GM18861 (cell line): ENCODE measurements around the gene ARHGAP1.
"Not testable (repeated sequence)": the region's sequence is repeated elsewhere in the genome, so short reads cannot be mapped to it uniquely, and the experiment has no call there.

ENCODE experiments used
- ATAC-seq: cut with Tn5 transposase; IDR thresholded peaks from one replicate; pipeline ENCODE4 v1.9.1; 2021; ENCODE audit not compliant: unreplicated experiment

The ARHGAP1 gene

DNA sequence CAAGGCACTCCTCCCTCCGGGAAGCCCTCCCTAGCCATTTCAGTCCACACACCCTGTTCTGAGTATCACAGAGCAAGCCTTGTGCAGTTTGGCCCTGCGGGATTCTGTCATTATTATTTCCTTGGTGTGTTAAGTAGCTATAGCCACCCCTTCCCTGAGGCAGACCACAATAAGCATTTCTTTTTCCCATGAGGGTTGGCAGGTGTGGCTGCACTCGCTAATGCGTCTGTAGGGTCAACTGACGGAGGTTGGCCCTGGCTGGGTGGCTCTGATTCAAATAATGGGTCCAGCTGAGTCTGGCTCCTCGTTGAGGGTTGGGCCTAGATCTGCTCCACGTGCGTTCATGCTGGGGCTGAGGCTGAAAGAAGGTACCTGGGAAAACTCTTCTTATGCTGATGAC, 23.7 kb upstream of the ARHGAP1 start:
- no peak for ATAC-seq

DNA sequence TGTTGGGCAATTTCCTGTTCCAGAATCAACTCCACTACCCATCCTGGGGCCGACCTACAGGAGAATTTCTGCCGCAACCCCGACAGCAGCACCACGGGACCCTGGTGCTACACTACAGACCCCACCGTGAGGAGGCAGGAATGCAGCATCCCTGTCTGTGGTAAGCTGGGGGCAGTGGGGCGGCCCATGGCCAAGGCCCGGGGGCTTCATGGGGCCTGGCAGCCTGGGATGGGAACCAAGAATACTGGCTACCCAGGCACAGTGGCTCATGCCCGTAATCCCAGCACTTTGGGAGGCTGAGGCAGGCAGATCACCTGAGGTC, 22.9 kb upstream of the ARHGAP1 start:
- no peak for ATAC-seq

DNA sequence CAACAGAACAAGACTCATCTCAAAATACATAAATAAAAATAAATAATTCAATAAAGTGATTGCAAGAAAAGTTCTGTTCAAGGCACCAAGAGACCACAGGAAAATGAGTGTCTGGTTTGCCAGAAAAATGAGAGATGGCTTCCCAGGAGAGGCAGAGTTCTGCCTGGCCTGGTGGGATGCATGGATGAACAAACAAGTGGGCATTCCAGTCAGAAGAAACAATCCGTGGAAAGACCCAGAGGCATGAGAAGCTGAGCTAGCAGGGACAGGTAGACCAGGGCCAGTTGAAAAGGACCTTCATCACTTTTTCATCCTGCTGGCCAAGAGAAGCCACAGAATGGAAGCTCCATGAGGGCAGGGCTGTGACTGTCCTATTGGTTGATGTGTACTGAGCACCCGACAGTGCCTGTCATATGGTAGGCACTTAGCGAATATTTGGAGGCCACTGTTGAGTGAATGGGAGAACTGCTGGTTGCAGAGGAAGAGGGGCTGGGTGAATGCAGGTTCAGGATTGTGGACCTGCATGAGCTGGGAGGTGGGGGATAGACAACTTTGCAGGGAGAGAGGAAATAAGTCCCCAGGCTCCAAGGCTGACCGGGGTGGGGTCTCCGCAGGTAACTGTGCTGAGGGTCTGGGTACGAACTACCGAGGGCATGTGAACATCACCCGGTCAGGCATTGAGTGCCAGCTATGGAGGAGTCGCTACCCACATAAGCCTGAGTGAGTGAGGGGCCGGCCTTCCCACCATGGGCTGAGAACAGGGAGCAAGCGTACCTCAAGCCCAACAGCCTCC, 22.3 kb upstream of the ARHGAP1 start:
- no peak for ATAC-seq

DNA sequence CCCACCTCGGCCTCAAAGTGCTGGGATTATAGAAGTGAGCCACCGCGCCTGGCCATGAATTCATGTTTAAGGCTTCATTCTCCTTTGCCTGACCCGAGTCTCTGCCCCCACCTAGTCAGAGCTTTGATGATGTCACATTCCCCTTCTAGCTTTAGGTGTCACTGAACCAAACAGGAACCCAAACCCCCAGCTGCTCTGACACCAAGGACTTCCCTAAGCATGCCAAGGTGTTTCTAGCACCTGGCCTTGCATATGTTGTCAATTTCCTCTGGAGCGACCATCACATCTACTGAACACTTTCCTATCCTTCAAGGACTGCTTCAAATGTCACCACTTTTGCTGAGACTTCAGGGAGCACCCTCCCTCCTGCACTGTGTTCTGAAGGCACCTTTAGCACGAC, 20.9 kb upstream of the ARHGAP1 start:
- no peak for ATAC-seq

DNA sequence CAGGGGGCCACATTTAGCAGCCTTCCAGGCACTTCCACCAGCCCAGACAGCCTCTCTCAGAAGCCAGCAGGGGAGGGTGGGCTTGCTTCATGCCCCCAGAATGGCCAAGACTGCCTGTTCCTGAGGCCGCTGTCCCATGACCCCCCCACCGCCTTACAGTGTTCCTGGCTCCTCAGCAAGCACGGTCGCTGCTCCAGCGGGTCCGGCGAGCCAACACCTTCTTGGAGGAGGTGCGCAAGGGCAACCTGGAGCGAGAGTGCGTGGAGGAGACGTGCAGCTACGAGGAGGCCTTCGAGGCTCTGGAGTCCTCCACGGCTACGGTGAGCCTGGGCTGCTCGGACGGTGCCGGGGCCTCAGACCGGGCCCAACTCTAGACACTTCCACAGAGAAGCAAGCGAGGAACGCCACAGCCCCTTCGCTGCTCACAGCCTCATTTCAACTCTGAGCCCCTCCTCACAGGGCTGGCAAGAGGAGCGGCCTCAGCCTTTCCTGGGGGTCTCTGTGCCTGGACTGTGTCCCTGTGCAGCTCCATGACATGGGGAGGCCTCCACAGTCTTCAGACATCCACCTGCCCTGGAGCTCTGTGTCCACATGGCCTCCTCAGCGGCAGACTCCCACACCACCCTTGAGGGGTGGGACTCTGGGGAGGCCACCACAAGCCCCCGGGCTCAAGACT, 19.3 kb upstream of the ARHGAP1 start:
- ATAC-seq = no peak

DNA sequence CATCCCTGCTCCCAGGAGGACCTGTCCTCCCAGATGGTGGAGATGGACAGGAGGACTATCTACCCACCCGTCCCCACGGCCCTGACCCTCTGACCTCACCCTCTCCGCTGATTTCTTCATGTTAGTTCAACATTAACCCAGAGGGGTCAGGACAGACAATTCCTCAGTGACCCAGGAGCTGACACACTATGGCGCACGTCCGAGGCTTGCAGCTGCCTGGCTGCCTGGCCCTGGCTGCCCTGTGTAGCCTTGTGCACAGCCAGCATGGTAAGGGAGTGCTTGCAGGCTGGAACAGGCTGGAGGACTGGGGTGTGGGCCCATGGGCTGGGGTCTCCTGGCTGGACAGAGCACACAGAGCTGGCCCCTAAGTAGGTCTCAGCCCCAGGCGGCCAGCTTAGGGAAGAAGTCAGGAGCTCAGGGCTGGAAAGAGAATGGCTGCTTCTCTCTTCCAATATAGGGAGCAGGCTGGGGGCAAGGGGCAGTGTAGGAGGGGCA, 18.7 kb upstream of the ARHGAP1 start, which contains the start of gene F2:
TSS of gene F2 (plus strand) at position 166 of the 495 bp plus-strand sequence. CDS start at position 189, 23 bp downstream.
- ATAC-seq = no peak

DNA sequence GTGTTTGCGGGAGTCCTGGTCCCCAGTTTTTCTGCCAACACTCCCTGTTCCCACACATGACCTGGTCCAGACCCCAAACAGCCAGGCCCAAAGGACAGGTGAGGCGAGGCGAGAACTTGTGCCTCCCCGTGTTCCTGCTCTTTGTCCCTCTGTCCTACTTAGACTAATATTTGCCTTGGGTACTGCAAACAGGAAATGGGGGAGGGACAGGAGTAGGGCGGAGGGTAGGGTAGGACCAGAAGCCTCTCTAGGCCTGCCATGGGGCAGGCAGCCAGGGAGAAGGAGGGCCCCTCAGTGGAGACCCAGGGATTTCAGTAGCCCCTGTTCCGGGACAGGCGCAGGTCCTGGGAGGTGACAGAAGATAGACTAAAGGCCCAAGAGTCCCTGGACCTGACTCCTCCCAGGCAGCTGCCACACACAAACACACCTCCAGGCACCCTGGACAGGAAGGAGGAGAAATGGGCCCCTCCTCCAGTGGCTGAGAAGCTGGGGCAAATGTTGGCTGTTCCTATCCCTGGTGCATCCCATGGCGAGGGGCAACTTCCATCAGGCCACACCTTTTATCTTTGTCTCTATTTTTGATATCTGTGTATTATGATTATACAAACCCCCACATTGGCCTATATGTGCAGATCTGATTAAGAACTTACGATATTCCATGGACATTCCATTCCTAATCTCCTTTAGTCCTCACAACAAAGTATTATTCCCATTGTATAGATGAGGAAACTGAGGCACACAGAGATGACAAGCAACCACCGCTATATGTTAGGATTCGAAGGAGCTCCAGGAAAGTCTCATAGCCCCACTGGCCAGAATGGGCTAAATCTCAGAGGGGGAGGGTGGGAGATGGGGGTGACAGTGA, 18.0 kb upstream of the ARHGAP1 start:
- no peak for ATAC-seq

DNA sequence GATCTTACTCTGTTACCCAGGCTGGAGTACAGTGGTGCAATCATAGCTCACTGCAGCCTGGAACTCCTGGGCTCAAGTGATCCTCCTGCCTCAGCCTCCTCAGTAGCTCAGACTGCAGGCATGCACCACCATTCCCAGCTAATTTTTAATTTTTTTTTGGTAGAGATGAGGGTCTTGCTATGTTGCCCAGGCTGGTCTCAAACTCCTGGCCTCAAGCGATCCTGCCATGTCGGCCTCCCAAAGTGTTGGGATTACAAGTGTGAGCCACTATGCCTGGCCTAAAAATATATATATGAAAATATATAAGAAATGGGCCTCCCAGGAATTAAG, 17.4 kb upstream of the ARHGAP1 start:
- not testable (repeated sequence) for ATAC-seq

DNA sequence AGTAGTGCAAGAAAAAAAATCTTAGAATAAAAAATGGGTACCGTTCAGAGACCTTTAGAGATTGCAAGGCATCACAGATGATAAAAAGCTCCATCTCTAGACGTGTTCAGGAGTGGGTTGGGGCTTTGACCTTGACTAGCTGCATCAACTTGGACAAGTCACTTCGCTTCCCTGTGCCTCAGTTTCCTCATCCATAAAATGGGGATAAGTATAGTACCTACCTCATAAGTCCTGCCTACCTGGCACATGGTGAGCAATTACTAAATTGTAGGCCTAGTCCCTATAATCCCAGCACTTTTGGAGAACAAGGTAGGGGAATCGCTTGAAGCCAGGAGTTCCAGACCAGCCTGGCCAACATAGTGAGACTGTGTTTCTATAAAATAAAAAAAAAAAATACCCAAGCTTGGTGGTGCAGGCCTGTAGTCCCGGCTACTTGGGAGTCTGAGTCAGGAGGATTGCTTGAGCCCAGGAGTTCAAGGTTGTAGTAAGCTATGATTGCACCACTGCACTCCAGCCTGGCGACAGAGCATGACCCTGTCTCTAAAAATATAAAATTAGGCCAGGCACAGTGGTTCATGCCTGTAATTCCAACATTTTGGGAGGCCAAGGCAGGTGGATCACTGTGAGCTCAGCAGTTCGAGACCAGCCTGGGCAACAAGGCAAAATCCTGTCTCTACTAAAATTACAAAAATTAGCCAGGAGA, 12.6 kb upstream of the ARHGAP1 start:
- no peak for ATAC-seq

DNA sequence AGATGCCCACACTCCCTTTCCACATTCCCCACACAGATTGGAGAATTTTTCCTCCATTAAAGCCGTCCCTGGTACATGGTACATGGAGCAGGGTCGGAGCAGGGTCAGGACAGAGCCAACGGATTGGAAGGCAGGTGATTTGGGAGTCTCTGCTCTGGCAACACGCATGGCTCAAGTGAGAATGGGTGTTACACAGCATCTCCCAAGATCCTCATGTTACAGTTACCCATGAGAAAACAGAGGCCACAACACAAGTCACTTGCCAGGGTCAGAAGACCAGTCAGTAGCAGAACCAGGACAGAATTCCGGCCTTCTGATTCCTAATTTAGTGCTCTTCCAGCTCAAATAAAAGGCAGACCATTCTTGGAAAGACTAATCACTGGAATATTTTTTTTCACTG, 10.9 kb upstream of the ARHGAP1 start:
- no peak for ATAC-seq

DNA sequence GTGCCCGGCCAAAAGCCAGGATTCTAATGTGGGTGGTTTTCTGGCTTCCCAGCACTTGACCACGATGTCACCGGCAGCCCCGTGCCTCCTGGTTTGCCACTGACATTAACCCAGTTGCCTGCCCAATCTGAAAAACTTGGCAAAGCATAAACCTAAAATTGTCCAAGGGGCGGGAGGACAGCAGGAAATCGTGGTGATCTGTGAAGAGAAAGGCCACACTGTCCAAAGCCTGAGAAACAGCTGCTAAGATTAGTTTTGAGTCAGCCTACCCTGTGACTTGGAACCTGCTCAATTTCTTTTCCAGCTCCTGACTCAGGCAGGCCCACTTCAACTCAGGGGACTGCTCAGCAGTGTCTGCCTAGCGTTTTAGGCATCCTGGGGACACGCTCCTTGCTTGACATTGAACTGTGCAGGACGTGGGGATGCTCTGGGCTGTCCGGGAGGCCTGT, 10.4 kb upstream of the ARHGAP1 start:
- no peak for ATAC-seq

DNA sequence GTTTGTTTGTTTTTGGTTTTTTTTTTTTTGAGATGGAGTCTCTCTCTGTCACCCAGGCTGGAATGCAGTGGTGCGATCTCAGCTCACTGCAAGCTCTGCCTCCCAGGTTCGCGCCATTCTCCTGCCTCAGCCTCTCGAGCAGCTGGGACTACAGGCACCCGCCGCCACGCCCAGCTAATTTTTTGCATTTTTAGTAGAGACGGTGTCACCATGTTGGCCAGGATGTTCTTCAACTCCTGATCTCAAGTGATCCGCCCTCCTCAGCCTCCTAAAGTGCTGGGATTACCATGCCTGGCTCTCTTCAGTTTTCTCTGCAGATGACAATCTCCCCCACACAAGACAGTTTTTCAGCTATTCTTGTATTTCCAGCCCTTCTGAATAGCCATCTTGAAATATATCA, 8.9 kb upstream of the ARHGAP1 start:
- ATAC-seq = not testable (repeated sequence)

DNA sequence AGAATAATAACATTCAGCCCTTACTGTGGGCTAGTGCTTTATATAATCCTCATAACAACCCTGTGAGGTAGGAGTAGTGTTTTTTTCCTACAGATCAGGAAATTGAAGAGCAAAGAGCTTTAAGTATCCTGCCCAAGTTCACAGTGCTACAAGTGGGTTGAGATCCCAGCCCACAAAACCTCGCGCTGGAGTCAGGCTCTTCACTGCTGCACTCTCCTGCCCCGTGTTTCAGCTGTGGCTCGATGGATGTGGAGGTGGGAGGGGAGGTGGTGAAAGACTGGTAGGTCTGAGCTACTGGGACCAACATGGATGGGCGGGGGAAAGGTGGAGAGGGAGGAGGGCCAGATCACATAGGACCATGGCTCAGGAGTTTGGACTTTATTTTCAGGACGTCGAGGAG, 6.5 kb upstream of the ARHGAP1 start:
- no peak for ATAC-seq

DNA sequence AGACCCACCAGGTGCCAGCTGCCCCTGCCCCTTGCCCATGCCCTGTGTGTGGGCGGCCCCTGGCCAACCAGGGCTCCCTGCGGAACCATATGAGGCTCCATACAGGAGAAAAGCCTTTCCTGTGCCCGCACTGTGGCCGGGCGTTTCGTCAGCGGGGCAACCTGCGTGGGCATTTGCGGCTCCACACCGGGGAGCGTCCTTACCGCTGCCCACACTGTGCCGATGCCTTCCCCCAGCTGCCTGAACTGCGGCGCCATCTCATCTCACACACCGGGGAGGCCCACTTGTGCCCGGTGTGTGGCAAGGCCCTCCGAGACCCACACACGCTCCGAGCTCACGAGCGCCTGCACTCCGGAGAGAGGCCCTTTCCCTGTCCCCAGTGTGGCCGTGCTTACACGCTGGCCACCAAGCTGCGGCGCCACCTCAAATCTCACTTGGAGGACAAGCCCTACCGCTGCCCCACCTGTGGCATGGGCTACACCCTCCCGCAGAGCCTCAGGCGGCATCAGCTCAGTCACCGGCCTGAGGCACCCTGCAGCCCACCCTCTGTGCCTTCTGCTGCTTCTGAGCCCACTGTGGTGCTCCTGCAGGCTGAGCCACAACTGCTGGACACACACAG, 4.8 kb upstream of the ARHGAP1 start:
- no peak for ATAC-seq

DNA sequence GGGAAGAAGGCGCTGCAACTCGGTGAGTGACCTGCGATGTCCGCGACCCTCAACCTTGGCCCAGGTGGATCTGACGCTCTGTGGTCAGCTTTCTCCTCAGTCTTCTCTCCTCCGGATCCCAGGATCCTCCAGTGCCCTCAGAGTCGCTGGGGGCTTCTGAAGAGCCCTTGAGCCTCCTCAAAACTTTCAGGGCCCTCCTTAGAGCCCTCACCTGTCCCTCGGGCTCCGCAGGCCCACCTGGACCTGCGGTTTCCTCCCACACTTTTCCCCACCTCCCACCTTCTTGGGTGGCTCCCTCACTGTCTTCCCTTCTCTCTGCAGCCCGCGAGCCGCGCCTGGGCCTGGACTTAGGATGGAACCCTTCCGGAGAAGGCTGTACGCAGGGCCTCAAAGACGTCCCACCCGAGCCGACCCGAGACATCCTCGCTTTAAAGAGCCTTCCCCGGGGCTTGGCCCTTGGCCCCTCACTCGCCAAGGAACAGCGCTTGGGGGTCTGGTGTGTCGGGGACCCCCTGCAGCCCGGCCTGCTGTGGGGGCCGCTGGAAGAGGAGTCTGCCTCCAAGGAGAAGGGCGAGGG, 747 bp upstream of the ARHGAP1 start:
- ATAC-seq = no peak

DNA sequence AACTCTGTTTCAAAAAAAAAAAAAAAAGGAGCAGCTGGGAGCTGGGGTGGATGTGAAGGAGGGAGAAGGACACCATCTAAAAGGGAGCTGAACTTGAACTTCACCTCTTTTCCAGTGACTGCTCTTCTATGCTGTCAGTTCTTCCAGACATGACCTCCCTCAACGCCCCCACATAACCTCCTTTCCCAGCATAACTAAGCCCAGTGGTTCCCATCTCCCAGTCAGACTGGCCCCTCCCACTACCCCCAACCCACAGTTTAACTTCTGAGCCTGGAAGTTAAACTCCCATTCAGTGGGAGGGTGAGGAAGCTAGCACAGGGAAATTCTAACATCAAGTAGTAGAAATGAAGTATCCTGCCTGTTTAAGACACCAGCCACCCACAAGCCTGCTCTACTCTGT, 1.8 kb downstream of the ARHGAP1 start:
- no peak for ATAC-seq

DNA sequence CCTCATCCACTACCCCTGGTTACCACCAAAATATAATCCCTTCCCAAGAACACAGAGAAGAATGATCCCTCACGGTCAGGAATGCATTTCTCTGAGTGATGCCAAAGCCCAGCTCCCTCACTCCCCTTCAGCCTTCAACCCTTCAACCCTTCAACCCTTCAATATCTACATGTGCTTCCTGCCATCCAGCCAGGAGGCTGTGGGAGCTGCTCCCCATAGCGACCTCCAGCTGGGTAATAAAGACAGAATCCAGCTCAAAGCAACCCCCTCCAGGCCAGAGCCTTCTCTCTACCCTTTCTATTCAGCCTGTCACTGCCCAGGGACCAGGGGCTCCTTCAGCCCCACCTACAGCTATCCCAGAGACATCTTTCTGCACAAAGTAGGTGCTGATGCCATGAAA, 2.7 kb downstream of the ARHGAP1 start:
- no peak for ATAC-seq

DNA sequence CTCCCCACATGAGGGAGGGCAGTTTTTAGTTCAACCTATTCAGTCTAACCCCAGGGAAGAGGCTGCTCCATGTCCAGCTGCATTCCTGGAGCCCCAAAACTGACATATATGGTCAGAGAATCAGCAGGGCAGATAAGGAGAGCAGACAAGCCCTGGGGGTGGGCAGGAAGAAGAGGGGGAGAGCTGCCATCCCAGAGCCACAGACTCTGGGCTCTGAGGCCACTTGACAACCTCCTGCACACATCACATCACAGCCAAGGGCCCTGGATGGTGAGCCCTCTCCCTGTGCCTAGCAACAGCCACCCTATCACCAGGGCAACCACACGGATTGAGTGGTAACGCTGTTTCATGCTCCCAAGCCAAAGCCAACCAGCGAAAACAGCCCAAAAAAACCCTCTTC, 3.1 kb downstream of the ARHGAP1 start:
- ATAC-seq = no peak

DNA sequence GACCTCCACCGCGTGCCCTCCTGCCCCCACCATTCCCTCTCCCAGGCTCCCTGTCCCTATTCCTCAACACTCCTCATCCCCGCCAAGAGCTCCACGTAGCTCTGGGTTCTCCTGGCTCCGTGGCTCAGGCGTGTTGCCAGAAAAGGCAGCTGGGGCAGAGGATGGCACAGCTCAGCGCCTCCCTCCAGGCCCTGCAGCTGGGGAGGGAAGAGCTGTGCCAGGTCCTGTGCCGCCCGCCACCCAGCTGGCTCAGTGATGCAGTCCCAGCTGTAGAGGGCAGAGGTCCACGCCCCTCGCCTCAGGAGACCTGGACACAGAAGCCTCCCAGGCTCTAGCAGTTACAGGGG, 4.2 kb downstream of the ARHGAP1 start:
- no peak for ATAC-seq
